KOPT-K1 (cell line): ENCODE results near the gene HTR3C.
"Not testable (repeated sequence)": the region's sequence is repeated elsewhere in the genome, so short reads cannot be mapped to it uniquely, and the experiment has no call there.

Source experiments
- H3K27ac ChIP-seq: fragments of 200-600 bp; sonication (generic); 2 replicates; pipeline ENCODE4 v1.5.1; 2016; ENCODE audit warnings: antibody characterized with exemption, mild to moderate bottlenecking, low read depth, low read length; ENCODE audit not compliant: poor library complexity, severe bottlenecking
- H3K36me3 ChIP-seq: fragments of 200-600 bp; sonication (generic); 2 replicates; pipeline ENCODE4 v1.5.1; 2017; ENCODE audit warnings: antibody characterized with exemption, mild to moderate bottlenecking, low read length, moderate library complexity; ENCODE audit not compliant: insufficient read depth
- H3K9me3 ChIP-seq: fragments of 200-600 bp; sonication (generic); 2 replicates; pipeline ENCODE4 v1.5.1; 2017; ENCODE audit warnings: antibody characterized with exemption, low read length, mild to moderate bottlenecking; ENCODE audit not compliant: insufficient read depth, poor library complexity, severe bottlenecking

The HTR3C gene

GRCh38 chr3:184062637-184063036 lies 9.8 kb downstream of the HTR3C start:
- Histone ChIP-seq H3K27ac (no peak overlapping the region), H3K36me3 (no peaks in the 10 kb centered on the region), H3K9me3 (no peaks in the 10 kb centered on the region)

- no peak overlapping the region for H3K27ac ChIP-seq
- H3K9me3 ChIP-seq: peaks cover 13% of the 10 kb centered on the region
- H3K36me3 ChIP-seq: no peaks in the 10 kb centered on the region
Observed at GRCh38 chr3:184066211-184066610, 13.4 kb downstream of the HTR3C start.

GRCh38 chr3:184067573-184068055 lies 14.8 kb downstream of the HTR3C start:
- H3K27ac ChIP-seq: no peak overlapping the region
- no peaks in the 10 kb centered on the region for H3K36me3 ChIP-seq
- H3K9me3 ChIP-seq: peaks cover 17% of the 10 kb centered on the region

GRCh38 chr3:184068344-184068743 lies 15.5 kb downstream of the HTR3C start:
- H3K27ac ChIP-seq: no peak overlapping the region
- no peaks in the 10 kb centered on the region for H3K36me3 ChIP-seq
- peaks cover 17% of the 10 kb centered on the region for H3K9me3 ChIP-seq

- not testable (repeated sequence) for H3K27ac ChIP-seq, H3K36me3 ChIP-seq
Observed at GRCh38 chr3:184071142-184071541, 18.3 kb downstream of the HTR3C start.

GRCh38 chr3:184073621-184074020 lies 20.8 kb downstream of the HTR3C start:
- no peaks in the 10 kb centered on the region for H3K36me3 ChIP-seq
- no peak overlapping the region for H3K27ac ChIP-seq
- peaks cover 17% of the 10 kb centered on the region for H3K9me3 ChIP-seq

More at GRCh38 chr3:184071142-184071541, 18.3 kb downstream of the HTR3C start:
- peaks cover 17% of the 10 kb centered on the region for H3K9me3 ChIP-seq

GRCh38 chr3:184075901-184076300 lies 23.1 kb downstream of the HTR3C start:
- H3K27ac ChIP-seq: no peak overlapping the region
- H3K9me3 ChIP-seq: peaks cover 8% of the 10 kb centered on the region
- no peaks in the 10 kb centered on the region for H3K36me3 ChIP-seq

- H3K9me3 ChIP-seq: no peaks in the 10 kb centered on the region
- no peak overlapping the region for H3K27ac ChIP-seq
- no peaks in the 10 kb centered on the region for H3K36me3 ChIP-seq
Observed at GRCh38 chr3:184077881-184078280, 25.0 kb downstream of the HTR3C start.

- Histone ChIP-seq H3K36me3 (no peaks in the 10 kb centered on the region), H3K27ac (no peak overlapping the region), H3K9me3 (no peaks in the 10 kb centered on the region)
Observed at GRCh38 chr3:184078851-184079250, 26.0 kb downstream of the HTR3C start.

GRCh38 chr3:184081116-184081830 lies 28.4 kb downstream of the HTR3C start:
- no peaks in the 10 kb centered on the region for H3K9me3 ChIP-seq
- no peaks in the 10 kb centered on the region for H3K36me3 ChIP-seq
- no peak overlapping the region for H3K27ac ChIP-seq

- no peak overlapping the region for H3K27ac ChIP-seq
- no peaks in the 10 kb centered on the region for H3K9me3 ChIP-seq
- no peaks in the 10 kb centered on the region for H3K36me3 ChIP-seq
Observed at GRCh38 chr3:184082034-184082433, 29.2 kb downstream of the HTR3C start.

- H3K27ac ChIP-seq: no peak overlapping the region
- H3K9me3 ChIP-seq: no peaks in the 10 kb centered on the region
- H3K36me3 ChIP-seq: no peaks in the 10 kb centered on the region
Observed at GRCh38 chr3:184082465-184082864, 29.6 kb downstream of the HTR3C start.

GRCh38 chr3:184085389-184085852 lies 32.6 kb downstream of the HTR3C start:
- H3K36me3 ChIP-seq: no peaks in the 10 kb centered on the region
- no peaks in the 10 kb centered on the region for H3K9me3 ChIP-seq
- no peak overlapping the region for H3K27ac ChIP-seq

GRCh38 chr3:184092199-184092598 lies 39.4 kb downstream of the HTR3C start:
- Histone ChIP-seq H3K36me3 (no peaks in the 10 kb centered on the region), H3K9me3 (peaks cover 23% of the 10 kb centered on the region)

GRCh38 chr3:184096811-184097383 lies 44.0 kb downstream of the HTR3C start, which contains the start of gene HTR3E:
TSS of gene HTR3E (plus strand) at chr3:184097064. CDS start at chr3:184097530, 466 bp downstream.
- H3K9me3 ChIP-seq: peaks cover 15% of the 10 kb centered on the region
- no peaks in the 10 kb centered on the region for H3K36me3 ChIP-seq
- no peak within 1 kb of the TSS for H3K27ac ChIP-seq

More at GRCh38 chr3:184092199-184092598, 39.4 kb downstream of the HTR3C start:
- H3K27ac ChIP-seq: no peak overlapping the region
